ENCODE measurements around the gene IP6K2.

DNA sequence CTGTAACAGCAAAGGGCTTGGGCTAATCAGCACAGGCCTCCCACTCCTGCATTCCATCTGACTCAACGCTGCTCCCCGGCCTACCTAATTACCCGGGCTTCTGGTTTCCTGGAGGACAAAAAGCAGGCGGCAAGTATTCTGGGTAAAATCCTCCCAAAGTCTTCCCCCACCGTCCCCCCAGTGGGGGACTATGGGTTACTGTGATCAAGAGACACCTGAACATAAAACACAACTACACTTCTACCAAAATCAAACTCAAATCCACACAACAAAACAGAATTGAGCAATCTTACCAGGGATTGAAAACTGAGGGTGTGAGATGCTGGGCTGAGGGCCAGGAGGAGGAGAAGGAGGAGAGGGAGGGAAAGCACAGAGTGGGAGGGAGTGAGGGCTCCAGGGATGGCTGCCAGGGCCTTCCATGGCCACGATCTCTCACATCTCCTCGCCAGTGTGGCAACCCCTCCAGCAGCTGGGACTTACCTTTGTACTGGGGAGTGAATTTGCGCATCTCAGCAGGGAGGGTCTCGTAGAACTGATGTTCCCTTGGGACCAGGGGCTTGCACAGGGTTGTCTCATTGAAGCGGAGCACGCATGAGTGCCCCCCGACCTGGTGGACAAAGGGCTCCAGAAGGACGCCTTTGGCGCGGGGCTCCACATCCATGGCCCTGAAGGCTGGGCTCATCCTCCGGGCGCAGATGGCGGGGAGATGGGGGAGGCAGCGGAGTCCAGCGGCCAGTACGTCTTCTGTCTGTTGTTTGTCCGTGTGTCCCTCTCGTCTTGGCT lies 22.2 kb downstream of the IP6K2 start:
- TF ChIP-seq, protein P1, sequence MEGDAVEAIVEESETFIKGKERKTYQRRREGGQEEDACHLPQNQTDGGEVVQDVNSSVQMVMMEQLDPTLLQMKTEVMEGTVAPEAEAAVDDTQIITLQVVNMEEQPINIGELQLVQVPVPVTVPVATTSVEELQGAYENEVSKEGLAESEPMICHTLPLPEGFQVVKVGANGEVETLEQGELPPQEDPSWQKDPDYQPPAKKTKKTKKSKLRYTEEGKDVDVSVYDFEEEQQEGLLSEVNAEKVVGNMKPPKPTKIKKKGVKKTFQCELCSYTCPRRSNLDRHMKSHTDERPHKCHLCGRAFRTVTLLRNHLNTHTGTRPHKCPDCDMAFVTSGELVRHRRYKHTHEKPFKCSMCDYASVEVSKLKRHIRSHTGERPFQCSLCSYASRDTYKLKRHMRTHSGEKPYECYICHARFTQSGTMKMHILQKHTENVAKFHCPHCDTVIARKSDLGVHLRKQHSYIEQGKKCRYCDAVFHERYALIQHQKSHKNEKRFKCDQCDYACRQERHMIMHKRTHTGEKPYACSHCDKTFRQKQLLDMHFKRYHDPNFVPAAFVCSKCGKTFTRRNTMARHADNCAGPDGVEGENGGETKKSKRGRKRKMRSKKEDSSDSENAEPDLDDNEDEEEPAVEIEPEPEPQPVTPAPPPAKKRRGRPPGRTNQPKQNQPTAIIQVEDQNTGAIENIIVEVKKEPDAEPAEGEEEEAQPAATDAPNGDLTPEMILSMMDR (IDR thresholded peaks at IDR 0.05 in 4 of 5, conservative IDR thresholded peaks at IDR 0.05 in 1 of 5) = no peak
- no peak for TF ChIP-seq POLR2A (IDR thresholded peaks at IDR 0.05)
